ENCODE measurements around the gene TGFBR2. TPM values are rescaled to one million over a fixed set of nuclear protein-coding genes. Genes with fewer than 3 reads are reported as not detected.

TGFBR2 gene
- total and polyA plus RNA-seq, 10 of the 15 experiments (the other 5 are each of a cell fraction or from before 2014, with no cell fraction given), result 0.02 to 0.98 (median 0.18) TPM; not detected in 1

DNA sequence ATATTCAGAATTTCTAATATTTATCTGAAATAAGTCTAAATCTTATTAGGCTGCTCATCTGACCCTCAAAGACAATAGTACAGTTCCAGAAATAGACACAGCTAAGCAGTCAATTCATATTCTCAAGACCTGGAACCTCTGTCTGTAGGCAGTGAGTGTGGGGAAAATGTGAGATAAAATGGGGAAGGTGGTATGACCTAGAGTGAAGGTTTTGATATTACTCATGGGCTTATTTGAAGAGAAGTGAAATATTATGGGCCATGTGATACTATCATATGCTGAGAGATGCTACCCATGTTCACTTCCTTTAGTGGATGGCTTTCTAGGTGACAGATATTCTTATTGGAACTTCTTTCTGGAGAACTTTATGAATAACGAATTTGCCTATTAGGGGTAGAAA is 33.5 kb downstream of the TGFBR2 start:
- CTCF ChIA-PET, result no interaction called here
- Histone ChIP-seq H3K27ac (ENCODE audit: control insufficient read depth, insufficient read depth) (no peak overlapping the region), H3K4me2 (ENCODE audit: control insufficient read depth, insufficient read depth) (no peak overlapping the region)
- no peak for TF ChIP-seq ZBED1 (IDR thresholded peaks at IDR 0.05; ENCODE audit: borderline replicate concordance)
- no peak for TF ChIP-seq ASH2L (IDR thresholded peaks at IDR 0.05; ENCODE audit: borderline replicate concordance, low read depth)
- TF ChIP-seq STAT3 (IDR thresholded peaks at IDR 0.05; ENCODE audit: low read depth, low read length), result no peak
- 0 out of 2 replicates have a peak, but pooled peaks have one; percentile 37 for TF ChIP-seq NBN (IDR thresholded peaks at IDR 0.05)
- peak; percentile 61 for TF ChIP-seq IKZF1 (conservative IDR thresholded peaks at IDR 0.05)
- no peak for TF ChIP-seq MXI1 (IDR thresholded peaks at IDR 0.05; ENCODE audit: low read depth, low read length)
- TF ChIP-seq IRF4 (IDR thresholded peaks at IDR 0.05; ENCODE audit: low read depth, low read length), result peak; percentile 58; the same call in 1 of the 2 replicates
- TF ChIP-seq LARP7 (IDR thresholded peaks at IDR 0.05), result no peak
- no peak for TF ChIP-seq SREBF2 (IDR thresholded peaks at IDR 0.05; ENCODE audit: low read length)
- TF ChIP-seq SREBF1 (IDR thresholded peaks at IDR 0.05; ENCODE audit: low read length), result no peak; the same call in 1 of the 2 replicates
- TF ChIP-seq HDGF (IDR thresholded peaks at IDR 0.05), result no peak
- no peak for TF ChIP-seq ZSCAN29 (IDR thresholded peaks at IDR 0.05)
- TF ChIP-seq KDM1A (IDR thresholded peaks at IDR 0.05; ENCODE audit: borderline replicate concordance), result no peak
- no peak for TF ChIP-seq CBX3 (IDR thresholded peaks at IDR 0.05; ENCODE audit: borderline replicate concordance, low read depth)
- TF ChIP-seq, protein P1, sequence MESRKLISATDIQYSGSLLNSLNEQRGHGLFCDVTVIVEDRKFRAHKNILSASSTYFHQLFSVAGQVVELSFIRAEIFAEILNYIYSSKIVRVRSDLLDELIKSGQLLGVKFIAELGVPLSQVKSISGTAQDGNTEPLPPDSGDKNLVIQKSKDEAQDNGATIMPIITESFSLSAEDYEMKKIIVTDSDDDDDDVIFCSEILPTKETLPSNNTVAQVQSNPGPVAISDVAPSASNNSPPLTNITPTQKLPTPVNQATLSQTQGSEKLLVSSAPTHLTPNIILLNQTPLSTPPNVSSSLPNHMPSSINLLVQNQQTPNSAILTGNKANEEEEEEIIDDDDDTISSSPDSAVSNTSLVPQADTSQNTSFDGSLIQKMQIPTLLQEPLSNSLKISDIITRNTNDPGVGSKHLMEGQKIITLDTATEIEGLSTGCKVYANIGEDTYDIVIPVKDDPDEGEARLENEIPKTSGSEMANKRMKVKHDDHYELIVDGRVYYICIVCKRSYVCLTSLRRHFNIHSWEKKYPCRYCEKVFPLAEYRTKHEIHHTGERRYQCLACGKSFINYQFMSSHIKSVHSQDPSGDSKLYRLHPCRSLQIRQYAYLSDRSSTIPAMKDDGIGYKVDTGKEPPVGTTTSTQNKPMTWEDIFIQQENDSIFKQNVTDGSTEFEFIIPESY (IDR thresholded peaks at IDR 0.05), result no peak
- no peak for TF ChIP-seq EZH2 (IDR thresholded peaks at IDR 0.05; ENCODE audit: borderline replicate concordance, control insufficient read depth, low read depth, low read length)
- no peak for TF ChIP-seq NR2C1 (IDR thresholded peaks at IDR 0.05)
- TF ChIP-seq NR2F1 (conservative IDR thresholded peaks at IDR 0.05), result peak; percentile 58
- TF ChIP-seq EED (IDR thresholded peaks at IDR 0.05; ENCODE audit: low read depth), result no peak
- no peak for TF ChIP-seq FOS (IDR thresholded peaks at IDR 0.05; ENCODE audit: borderline replicate concordance, extremely low read depth, insufficient read length)
- TF ChIP-seq PAX8 (IDR thresholded peaks at IDR 0.05), result no peak
- TF ChIP-seq BACH1 (IDR thresholded peaks at IDR 0.05; ENCODE audit: borderline replicate concordance), result peak; percentile 34; the same call in 1 of the 2 replicates
- TF ChIP-seq CHD2 (IDR thresholded peaks at IDR 0.05; ENCODE audit: borderline replicate concordance, low read depth, low read length), result no peak
- no peak for TF ChIP-seq MYC (IDR thresholded peaks at IDR 0.05; ENCODE audit: insufficient read depth, insufficient read length, insufficient replicate concordance, low read length, severe bottlenecking)
- TF ChIP-seq TBL1XR1 (IDR thresholded peaks at IDR 0.05; ENCODE audit: low read depth, low read length), result no peak
- 0 out of 2 replicates have a peak, but pooled peaks have one; percentile 42 for TF ChIP-seq FOXM1 (IDR thresholded peaks at IDR 0.05; ENCODE audit: low read depth, low read length)
- peak; percentile 67 for TF ChIP-seq MTA2 (IDR thresholded peaks at IDR 0.05; ENCODE audit: low read depth)
- no peak for TF ChIP-seq WRNIP1 (IDR thresholded peaks at IDR 0.05; ENCODE audit: borderline replicate concordance, low read depth, low read length)

More for the DNA sequence above, 33.5 kb downstream of the TGFBR2 start:
- Histone ChIP-seq H4K20me1 (ENCODE audit: control insufficient read depth, insufficient read depth) (no peaks in the 10 kb centered on the region), H3K9ac (ENCODE audit: control insufficient read depth, insufficient read depth, low read length) (no peak overlapping the region), H3K27me3 (replicated peaks in 1 of 2; ENCODE audit: control insufficient read depth in 2 of 2, insufficient read depth in 2 of 2, low read length in 1 of 2) (no peaks in the 10 kb centered on the region), H3K4me1 (ENCODE audit: control insufficient read depth, insufficient read depth, low read length) (peaks cover 28% of the 10 kb centered on the region), H3K4me3 (no peak overlapping the region), H3K79me2 (ENCODE audit: control insufficient read depth, insufficient read depth, low read length) (no peaks in the 10 kb centered on the region), H3K9me3 (replicated peaks; ENCODE audit: control insufficient read depth, insufficient read depth, low read length) (no peaks in the 10 kb centered on the region; the same call in 2 of the 3 replicates), H3K36me3 (ENCODE audit: control insufficient read depth in 2 of 2, insufficient read depth in 2 of 2, low read length in 1 of 2) (no peaks in the 10 kb centered on the region), H2AFZ (ENCODE audit: control insufficient read depth, low read depth, low read length) (no peak overlapping the region)
- no TSS peak for BruUV-seq (replicated peaks)
- ChIA-PET RAD21 (ENCODE audit: unreplicated experiment) (interaction anchor here (0.6 kb wide), 1 partner anchor 499 kb away, joined by 3 read pairs; no protein-coding TSS in a partner anchor), SMC1A (ENCODE audit: uncharacterized antibody, unreplicated experiment) (no interaction called here), POLR2A (no interaction called here)
- intact Hi-C loops (cut with micrococcal nuclease; ENCODE audit: unreplicated experiment), result no loop called here
- FAIRE-seq (peak; percentile 18), DNase-seq (ENCODE audit: low read depth, low spot score) (peak; percentile 60), ATAC-seq (peak; percentile 88)
- 0% methylated on average over 1 of the region's 1 CpG for WGBS (ENCODE audit: insufficient coverage, insufficient replicate concordance, low lambda C conversion rate, missing lambda C conversion rate)
- in situ Hi-C loops (cut with MboI), result no loop called here
